GM21423 (cell line): Measurements from ENCODE around the gene RAB3GAP2.
A peak's percentile ranks its signal among the peaks of the same experiment; 100 is the strongest.
"Not testable (repeated sequence)": the region's sequence is repeated elsewhere in the genome, so short reads cannot be mapped to it uniquely, and the experiment has no call there.

Experiments
- ATAC-seq: cut with Tn5 transposase; IDR thresholded peaks from one replicate; pipeline ENCODE4 v1.9.1; 2021; ENCODE audit warnings: mild to moderate bottlenecking, moderate library complexity; ENCODE audit not compliant: unreplicated experiment

RAB3GAP2 gene

GRCh38 chr1:220272047-220272840, at the start of gene RAB3GAP2:
Gene RAB3GAP2, minus strand, starts transcription at chr1:220272453. Its CDS starts 116 bp downstream, at chr1:220272337.
- ATAC-seq, result peak; percentile 98

- ATAC-seq, result no peak
Observed at GRCh38 chr1:220321758-220322157, 49.5 kb upstream of the RAB3GAP2 start.

- no peak for ATAC-seq
Observed at GRCh38 chr1:220320709-220321108, 48.5 kb upstream of the RAB3GAP2 start.

GRCh38 chr1:220318673-220319072, 46.4 kb upstream of the RAB3GAP2 start:
- ATAC-seq, result no peak

- no peak for ATAC-seq
Observed at GRCh38 chr1:220317161-220317560, 44.9 kb upstream of the RAB3GAP2 start.

GRCh38 chr1:220316305-220316704, 44.1 kb upstream of the RAB3GAP2 start:
- ATAC-seq, result no peak

- ATAC-seq, result no peak
Observed at GRCh38 chr1:220315070-220315839, 43.0 kb upstream of the RAB3GAP2 start.

- no peak for ATAC-seq
Observed at GRCh38 chr1:220313576-220313975, 41.3 kb upstream of the RAB3GAP2 start.

GRCh38 chr1:220310147-220310546, 37.9 kb upstream of the RAB3GAP2 start:
- ATAC-seq, result not testable (repeated sequence)

- ATAC-seq, result no peak
Observed at GRCh38 chr1:220307607-220308006, 35.4 kb upstream of the RAB3GAP2 start.

- no peak for ATAC-seq
Observed at GRCh38 chr1:220306339-220306738, 34.1 kb upstream of the RAB3GAP2 start.

GRCh38 chr1:220303871-220304270, 31.6 kb upstream of the RAB3GAP2 start:
- no peak for ATAC-seq

GRCh38 chr1:220301630-220302029, 29.4 kb upstream of the RAB3GAP2 start:
- no peak for ATAC-seq

GRCh38 chr1:220300442-220301121, 28.3 kb upstream of the RAB3GAP2 start:
- ATAC-seq, result no peak

- no peak for ATAC-seq
Observed at GRCh38 chr1:220299337-220299736, 27.1 kb upstream of the RAB3GAP2 start.

GRCh38 chr1:220298470-220299205, 26.4 kb upstream of the RAB3GAP2 start:
- no peak for ATAC-seq

GRCh38 chr1:220296981-220297380, 24.7 kb upstream of the RAB3GAP2 start:
- ATAC-seq, result no peak

GRCh38 chr1:220294846-220295301, 22.6 kb upstream of the RAB3GAP2 start:
- no peak for ATAC-seq

GRCh38 chr1:220291580-220291979, 19.3 kb upstream of the RAB3GAP2 start:
- no peak for ATAC-seq

- ATAC-seq, result no peak
Observed at GRCh38 chr1:220290140-220290761, 18.0 kb upstream of the RAB3GAP2 start.
